SHP77 (cell line): ENCODE measurements around the gene PNKD.

Source experiments
- DNase-seq, 2 experiments: peaks; one replicate each; lab custom pipeline; 2025; lab: John Stamatoyannopoulos, UW

PNKD gene

GRCh38 chr2:218341381-218341780, 71.1 kb downstream of the PNKD start:
- DNase-seq, result no peak

- no peak for DNase-seq
Measured at GRCh38 chr2:218342837-218343236, 72.5 kb downstream of the PNKD start.

GRCh38 chr2:218343591-218343990, 73.3 kb downstream of the PNKD start:
- DNase-seq, result no peak

GRCh38 chr2:218344090-218344754, 73.9 kb downstream of the PNKD start:
- DNase-seq, result no peak

GRCh38 chr2:218344755-218345417, 74.6 kb downstream of the PNKD start:
- no peak for DNase-seq

- DNase-seq, result no peak
Measured at GRCh38 chr2:218345491-218346236, 75.3 kb downstream of the PNKD start.

- no peak for DNase-seq
Measured at GRCh38 chr2:218347172-218347571, 76.9 kb downstream of the PNKD start.

GRCh38 chr2:218354045-218354444, 83.7 kb downstream of the PNKD start:
- DNase-seq, result no peak

GRCh38 chr2:218354850-218355443, 84.6 kb downstream of the PNKD start:
- DNase-seq, result no peak

- DNase-seq, result peak in 1 of 2 experiments; percentile 11
Measured at GRCh38 chr2:218357236-218358177, 87.2 kb downstream of the PNKD start.

- DNase-seq, result no peak
Measured at GRCh38 chr2:218360453-218360852, 90.1 kb downstream of the PNKD start.

- no peak for DNase-seq
Measured at GRCh38 chr2:218362606-218363005, 92.3 kb downstream of the PNKD start.

- no peak for DNase-seq
Measured at GRCh38 chr2:218363736-218364135, 93.4 kb downstream of the PNKD start.

GRCh38 chr2:218364196-218364595, 93.9 kb downstream of the PNKD start:
- DNase-seq, result no peak

GRCh38 chr2:218366621-218367414, 96.5 kb downstream of the PNKD start:
- DNase-seq, result no peak

- DNase-seq, result no peak
Measured at GRCh38 chr2:218367415-218368149, 97.3 kb downstream of the PNKD start.

GRCh38 chr2:218368150-218368528, 97.8 kb downstream of the PNKD start:
- DNase-seq, result no peak

- peak; percentile 53 to 69 for DNase-seq
Measured at GRCh38 chr2:218368621-218369153, 98.4 kb downstream of the PNKD start.

- peak; percentile 44 to 54 for DNase-seq
Measured at GRCh38 chr2:218369330-218369729, 99.0 kb downstream of the PNKD start.
